Heart left ventricle (tissue), 16 donors: Measurements from ENCODE around the gene CCDC51. TPM values are rescaled to one million over a fixed set of nuclear protein-coding genes. Genes with fewer than 3 reads are reported as not detected.

ENCODE experiments used
- ATAC-seq, 4 donors: fragments of 200-7000 bp; cut with Tn5 transposase; one replicate each; pipeline ENCODE4 v1.9.1; 2020 to 2022; ENCODE audit warnings: moderate library complexity in 4 of 4, mild to moderate bottlenecking in 3 of 4, moderate number of reproducible peaks in 1 of 4
- DNase-seq, 5 donors: peaks; one replicate each; pipeline ENCODE4 v3.0.0-alpha.2; 2020
- H3K27ac ChIP-seq, 12 donors: fragments of 200-600 bp; sonication (generic) in 4 of 12; one replicate each; pipeline versions ENCODE4 v1.5.0 to v1.8.0; 2016 to 2022; ENCODE audit warnings: mild to moderate bottlenecking in 2 of 12
- H3K27me3 ChIP-seq, 9 donors: fragments of 200-600 bp; sonication (generic) in 2 of 9; one replicate each; pipeline versions ENCODE4 v1.5.1 to v1.8.0; 2016 to 2022; ENCODE audit warnings: mild to moderate bottlenecking in 3 of 9
- H3K36me3 ChIP-seq, 9 donors: fragments of 200-600 bp; sonication (generic) in 2 of 9; one replicate each; pipeline versions ENCODE4 v1.5.0 to v1.8.0; 2018 to 2022; ENCODE audit warnings: mild to moderate bottlenecking in 2 of 9
- H3K4me1 ChIP-seq, 12 donors: fragments of 200-600 bp; sonication (generic) in 4 of 12; one replicate each; pipeline versions ENCODE4 v1.5.0 to v1.8.0; 2016 to 2022; ENCODE audit warnings: mild to moderate bottlenecking in 3 of 12
- H3K4me3 ChIP-seq, 12 donors: fragments of 200-600 bp; sonication (generic) in 4 of 12; one replicate each; pipeline versions ENCODE4 v1.5.0 to v1.8.0; 2017 to 2022; ENCODE audit warnings: mild to moderate bottlenecking in 9 of 12, moderate library complexity in 4 of 12
- H3K9me3 ChIP-seq, 12 donors: fragments of 200-600 bp; sonication (generic) in 4 of 12; one replicate each; pipeline versions ENCODE4 v1.5.0 to v1.8.0; 2016 to 2022; ENCODE audit warnings: mild to moderate bottlenecking in 1 of 12
- CTCF ChIP-seq, 12 donors: fragments of 200-600 bp; sonication (generic) in 4 of 12; IDR thresholded peaks; one replicate each; pipeline versions ENCODE4 v1.5.0 to v1.8.0; 2018 to 2022; ENCODE audit warnings: antibody characterized with exemption in 12 of 12, mild to moderate bottlenecking in 5 of 12
- POLR2A ChIP-seq, 2 donors: fragments of 450-650 bp; IDR thresholded peaks; one replicate each; pipeline ENCODE4 v1.6.1; 2017; ENCODE audit warnings: antibody characterized with exemption in 2 of 2, mild to moderate bottlenecking in 2 of 2, moderate library complexity in 2 of 2
- whole genome bisulfite sequencing, 4 donors: extraction: QIAGEN DNeasy Blood & Tissue Kit in 2 of 4; methylation state at CpG; one replicate each; pipeline versions ENCODE4 v1.1.5 to v1.1.7; 2013 to 2018; 5-methylcytosine and 5-hydroxymethylcytosine counted together
- intact Hi-C, 10 donors: fragments of 100-400 bp; cut with DNase I; formaldehyde crosslinking; loops; one replicate each; pipeline versions ENCODE4 v1.11.1 to v1.14.2; 2022
- polyA plus RNA-seq, 2 donors: library from polyadenylated mRNA; stranded (reverse); fragments of 200-250 nt; gene quantifications; one replicate each; pipeline ENCODE4 v1.2.3, GENCODE V29; 2013
- total RNA-seq, 9 donors: library from RNA; depleted of rRNA in 2 of 9; stranded (reverse); fragments of >200 nt in 2 of 9; fragmentation: NEBNext Ultra II Directional in 3 of 9; extraction: Animal tissue kit (Norgen Biotek cat#: 25700) in 3 of 9; gene quantifications; one replicate each; pipeline versions ENCODE4 v1.1.0 to v1.2.4, GENCODE V29; 2016 to 2023
- donor health status: ischemic (EF 13 %, LVEDD 7.1; RV severe dilation, severe dysfunction).
- donor health status: healthy with polysubstance abuse.
- donor health status: DM: no; HTN: yes; CAD: no.
- donor health status: DM: no; HTN: no; CAD: no.
- donor health status: ischemic (EF 25% LVEDD 6.9; RV normal size, moderate dysfunction).
- donor health status: ischemic (EF 25% LVEDD 5.7; RV mildly dilated, moderate dysfunction).
- donor health status: healthy.
- donor health status: DM: yes; HTN: yes; CAD: no.
- donor health status: ischemic (EF 35%, LVEDD 5.7; RV mildly dilated, moderate dysfunction).
- donor health status: nonischemic (EF 11% LVEDD 7.7; RV severe dilation, severe dysfunction).
- donor health status: DM: yes; HTN: yes; CAD: no.
- donor health status: PGD.
- donor health status: ischemic (EF 29% LVEDD 5.4; RV normal size, mild dysfunction).
- donor health status: nonischemic (EF 23%, LVEDD 6.1; RV moderate dilation, normal function).

The CCDC51 gene
- total and polyA plus RNA-seq, 11 donors = 8.2 to 14.8 (median 11.6) TPM

DNA sequence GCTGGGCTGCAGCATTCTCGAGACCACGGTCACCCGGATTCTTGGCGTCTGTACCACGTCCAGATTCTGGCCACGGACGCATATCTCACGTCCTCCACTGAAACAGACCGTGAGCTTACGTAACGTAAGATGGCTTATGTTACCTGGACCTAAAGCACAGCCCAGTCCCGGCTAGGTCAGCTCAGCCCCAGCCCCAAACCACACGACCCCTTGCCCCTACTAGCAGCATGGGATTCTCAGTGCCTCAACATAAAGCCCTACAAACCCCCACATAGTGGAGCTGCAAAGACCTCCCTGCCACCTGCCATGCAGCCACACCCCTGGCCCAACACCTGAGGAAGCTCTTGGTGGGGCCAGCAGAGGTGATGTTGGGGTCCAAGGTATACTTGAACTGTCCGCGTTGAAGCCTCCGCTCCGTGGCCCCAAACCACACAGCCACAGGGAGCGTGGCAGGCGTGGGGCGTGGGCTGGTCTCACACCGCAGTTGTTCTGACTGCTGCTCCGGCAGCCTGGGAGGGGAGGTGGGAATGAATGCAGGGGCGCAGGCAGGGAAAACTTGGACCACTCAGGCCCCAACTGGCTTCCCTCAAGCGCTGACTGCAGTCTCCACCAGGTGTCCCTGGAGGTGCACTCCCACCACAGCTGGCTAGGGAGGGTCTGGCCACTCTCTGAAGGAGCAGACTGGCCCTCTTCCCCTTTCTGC lies 24.5 kb downstream of the CCDC51 start:
- 92 to 95% (median 94%) methylated on average over 21 to 24 of the region's 24 CpGs for WGBS, 4 donors
- peaks cover 0 to 86% (median 61%) of the 10 kb centered on the region in 9 donors for H3K36me3 ChIP-seq
- DNase-seq = peak in 2 of 5 donors; percentile 25 to 40

GRCh38 chr3:48414376-48415250 lies 25.3 kb downstream of the CCDC51 start:
- H3K27me3 ChIP-seq = no peaks in the 10 kb centered on the region
- H3K4me3 ChIP-seq = no peak overlapping the region
- no peaks in the 10 kb centered on the region for H3K4me1 ChIP-seq
- intact Hi-C loops = no loop called here
- no peaks in the 10 kb centered on the region for H3K9me3 ChIP-seq
- 87 to 90% (median 89%) methylated on average over 21 to 25 of the region's 25 CpGs for WGBS, 4 donors
- H3K27ac ChIP-seq = peak overlapping the region in 1 of 12 donors; percentile 38
- DNase-seq (peak in 2 of 5 donors; percentile 21 to 25), ATAC-seq (peak in 1 of 4 donors; percentile 37)
- TF ChIP-seq CTCF (IDR thresholded peaks at IDR 0.05) (no peak), POLR2A (IDR thresholded peaks at IDR 0.05) (no peak)
- peaks cover 0 to 91% (median 69%) of the 10 kb centered on the region in 9 donors for H3K36me3 ChIP-seq

More for the DNA sequence above, 24.5 kb downstream of the CCDC51 start:
- Histone ChIP-seq H3K9me3 (no peaks in the 10 kb centered on the region), H3K27me3 (no peaks in the 10 kb centered on the region), H3K4me1 (no peaks in the 10 kb centered on the region), H3K4me3 (no peak overlapping the region), H3K27ac (no peak overlapping the region)
- ATAC-seq = no peak
- TF ChIP-seq POLR2A (IDR thresholded peaks at IDR 0.05) (no peak), CTCF (IDR thresholded peaks at IDR 0.05) (no peak)
- intact Hi-C loops = no loop called here

- WGBS, 4 donors = 93 to 98% (median 94%) methylated on average over 10 to 14 of the region's 14 CpGs
- Histone ChIP-seq H3K27me3 (no peaks in the 10 kb centered on the region), H3K27ac (peak overlapping the region in 1 of 12 donors; percentile 24), H3K9me3 (no peaks in the 10 kb centered on the region), H3K4me3 (no peak overlapping the region), H3K4me1 (no peaks in the 10 kb centered on the region), H3K36me3 (peaks cover 0 to 92% (median 78%) of the 10 kb centered on the region in 9 donors)
- DNase-seq (peak in 3 of 5 donors; percentile 9 to 53 (median 13)), ATAC-seq (no peak)
- TF ChIP-seq POLR2A (IDR thresholded peaks at IDR 0.05) (no peak), CTCF (IDR thresholded peaks at IDR 0.05) (no peak)
- intact Hi-C loops = no loop called here
Measured at GRCh38 chr3:48413611-48414010, 26.3 kb downstream of the CCDC51 start.

DNA sequence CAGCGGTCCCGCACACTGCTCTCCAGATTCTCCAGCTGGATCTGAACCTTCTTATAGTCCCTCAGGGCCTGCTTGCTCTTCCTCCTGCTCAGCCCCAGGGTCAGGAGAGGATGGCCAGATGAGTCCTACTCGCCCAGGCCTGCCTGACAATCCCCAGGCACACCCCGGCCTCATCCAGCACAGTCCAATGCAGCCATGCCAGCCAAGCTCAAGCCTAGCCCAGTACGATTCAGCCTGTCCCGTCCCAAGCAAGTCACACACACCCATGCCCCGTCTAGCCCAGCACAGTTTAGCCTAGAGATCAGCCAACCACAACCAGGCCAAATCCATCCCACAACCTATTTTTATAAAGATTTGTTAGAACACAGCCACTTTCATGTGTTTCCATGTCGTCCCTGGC lies 26.8 kb downstream of the CCDC51 start:
- no peaks in the 10 kb centered on the region for H3K27me3 ChIP-seq
- 91 to 94% (median 93%) methylated on average over 8 of the region's 8 CpGs for WGBS, 4 donors
- intact Hi-C loops = no loop called here
- H3K4me3 ChIP-seq = no peak overlapping the region
- DNase-seq (peak in 2 of 5 donors; percentile 6 to 12), ATAC-seq (no peak)
- H3K36me3 ChIP-seq = peaks cover 0 to 91% (median 76%) of the 10 kb centered on the region in 9 donors
- no peak for TF ChIP-seq POLR2A (IDR thresholded peaks at IDR 0.05)
- no peak for TF ChIP-seq CTCF (IDR thresholded peaks at IDR 0.05)
- peak overlapping the region in 1 of 12 donors; percentile 24 for H3K27ac ChIP-seq
- H3K4me1 ChIP-seq = no peaks in the 10 kb centered on the region
- no peaks in the 10 kb centered on the region for H3K9me3 ChIP-seq
